NCI-H510A (cell line): ENCODE data around the gene KLF6.
A peak's percentile ranks its signal among the peaks of the same experiment; 100 is the strongest.
"Not testable (repeated sequence)": the region's sequence is repeated elsewhere in the genome, so short reads cannot be mapped to it uniquely, and the experiment has no call there.

Source experiments
- DNase-seq: peaks from one replicate; lab custom pipeline; 2025; lab: John Stamatoyannopoulos, UW

The KLF6 gene

GRCh38 chr10:3756360-3756740 is 28.7 kb downstream of the KLF6 start:
- no peak for DNase-seq

GRCh38 chr10:3755440-3756359 is 29.3 kb downstream of the KLF6 start:
- peak; percentile 38 for DNase-seq

GRCh38 chr10:3754727-3755439 is 30.1 kb downstream of the KLF6 start:
- peak; percentile 32 for DNase-seq

GRCh38 chr10:3750854-3751253 is 34.2 kb downstream of the KLF6 start:
- no peak for DNase-seq

- DNase-seq, result no peak
Measured at GRCh38 chr10:3750006-3750816, 34.8 kb downstream of the KLF6 start.

- DNase-seq, result no peak
Measured at GRCh38 chr10:3749600-3749999, 35.4 kb downstream of the KLF6 start.

GRCh38 chr10:3749011-3749410 is 36.0 kb downstream of the KLF6 start:
- no peak for DNase-seq

- DNase-seq, result no peak
Measured at GRCh38 chr10:3748484-3748883, 36.5 kb downstream of the KLF6 start.

- DNase-seq, result no peak
Measured at GRCh38 chr10:3747984-3748383, 37.0 kb downstream of the KLF6 start.

- DNase-seq, result no peak
Measured at GRCh38 chr10:3747248-3747960, 37.6 kb downstream of the KLF6 start.

GRCh38 chr10:3746634-3747033 is 38.4 kb downstream of the KLF6 start:
- no peak for DNase-seq

- DNase-seq, result no peak
Measured at GRCh38 chr10:3745521-3745920, 39.5 kb downstream of the KLF6 start.

GRCh38 chr10:3741688-3742461 is 43.1 kb downstream of the KLF6 start:
- no peak for DNase-seq

- no peak for DNase-seq
Measured at GRCh38 chr10:3740157-3740871, 44.7 kb downstream of the KLF6 start.

GRCh38 chr10:3738855-3739350 is 46.1 kb downstream of the KLF6 start:
- no peak for DNase-seq

- DNase-seq, result no peak
Measured at GRCh38 chr10:3737864-3738263, 47.1 kb downstream of the KLF6 start.

- DNase-seq, result no peak
Measured at GRCh38 chr10:3735175-3735574, 49.8 kb downstream of the KLF6 start.

- DNase-seq, result no peak
Measured at GRCh38 chr10:3734111-3734510, 50.9 kb downstream of the KLF6 start.

- DNase-seq, result not testable (repeated sequence)
Measured at GRCh38 chr10:3732183-3732582, 52.8 kb downstream of the KLF6 start.

GRCh38 chr10:3729397-3729976 is 55.5 kb downstream of the KLF6 start:
- no peak for DNase-seq
